Measurements from ENCODE around the gene SCIN.
A peak's percentile ranks its signal among the peaks of the same experiment; 100 is the strongest.
"Not testable (repeated sequence)": the region's sequence is repeated elsewhere in the genome, so short reads cannot be mapped to it uniquely, and the experiment has no call there.

SCIN gene

DNA sequence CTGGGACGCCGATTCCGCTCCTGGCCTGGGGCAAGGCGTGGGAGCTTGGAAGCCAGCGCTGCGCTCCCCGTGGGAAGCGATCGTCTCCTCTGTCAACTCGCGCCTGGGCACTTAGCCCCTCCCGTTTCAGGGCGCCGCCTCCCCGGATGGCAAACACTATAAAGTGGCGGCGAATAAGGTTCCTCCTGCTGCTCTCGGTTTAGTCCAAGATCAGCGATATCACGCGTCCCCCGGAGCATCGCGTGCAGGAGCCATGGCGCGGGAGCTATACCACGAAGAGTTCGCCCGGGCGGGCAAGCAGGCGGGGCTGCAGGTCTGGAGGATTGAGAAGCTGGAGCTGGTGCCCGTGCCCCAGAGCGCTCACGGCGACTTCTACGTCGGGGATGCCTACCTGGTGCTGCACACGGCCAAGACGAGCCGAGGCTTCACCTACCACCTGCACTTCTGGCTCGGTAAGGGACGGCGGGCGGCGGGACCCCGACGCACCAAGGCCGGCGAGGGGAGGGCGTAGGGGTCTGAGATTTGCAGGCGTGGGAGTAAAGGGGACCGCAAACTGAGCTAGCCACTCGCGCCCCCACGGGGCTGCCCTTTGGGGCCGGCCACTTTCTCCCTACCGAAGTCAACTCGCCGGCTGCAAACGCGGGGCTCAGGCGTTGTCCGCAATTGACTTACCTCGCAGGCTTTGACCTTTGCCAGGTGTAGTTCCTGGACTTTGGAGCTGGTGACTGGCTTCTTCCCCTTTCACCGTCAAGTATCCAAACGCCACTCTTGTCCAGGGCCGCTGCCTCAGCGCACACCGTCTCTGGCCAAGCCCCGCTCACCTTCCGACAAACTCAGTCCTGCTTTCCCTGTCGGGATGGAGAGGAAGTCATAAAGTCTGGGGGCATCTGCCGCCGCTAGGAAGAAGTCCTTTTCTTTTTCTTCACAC, at the start of gene SCIN:
Gene SCIN, plus strand, starts transcription at position 187 of the 928 bp plus-strand sequence. Its CDS starts 67 bp downstream, at position 254.
- no peak for DNase-seq (ENCODE audit: low read depth)

DNA sequence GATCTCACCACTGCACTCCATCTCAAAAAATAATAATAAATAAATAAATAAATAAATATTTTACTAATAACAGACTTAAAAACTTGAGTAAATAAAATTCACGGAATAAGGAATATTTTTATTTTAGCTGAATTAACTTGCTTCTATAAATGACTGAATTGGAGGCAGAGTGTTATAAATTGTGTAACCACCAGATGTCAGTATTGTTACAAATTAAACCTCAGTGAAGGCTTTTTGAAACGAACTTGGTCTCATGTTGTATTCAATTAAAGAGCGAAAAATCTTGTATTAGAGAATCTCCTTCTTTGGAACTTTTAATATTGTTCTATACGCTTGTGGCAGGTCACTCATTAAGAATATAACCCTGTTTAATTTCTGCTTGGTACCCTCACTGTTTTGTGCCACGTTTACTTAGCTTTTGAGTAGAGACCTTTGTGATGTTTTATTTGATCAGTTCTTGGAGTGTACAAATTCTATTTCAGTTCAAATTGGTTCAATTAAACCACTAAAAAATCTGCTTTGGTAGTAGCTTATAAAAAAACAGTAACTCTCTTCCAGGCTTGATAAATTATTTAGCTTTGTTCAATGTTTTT, 45.6 kb upstream of the SCIN start:
- DNase-seq (ENCODE audit: low read depth), result peak; percentile 9

DNA sequence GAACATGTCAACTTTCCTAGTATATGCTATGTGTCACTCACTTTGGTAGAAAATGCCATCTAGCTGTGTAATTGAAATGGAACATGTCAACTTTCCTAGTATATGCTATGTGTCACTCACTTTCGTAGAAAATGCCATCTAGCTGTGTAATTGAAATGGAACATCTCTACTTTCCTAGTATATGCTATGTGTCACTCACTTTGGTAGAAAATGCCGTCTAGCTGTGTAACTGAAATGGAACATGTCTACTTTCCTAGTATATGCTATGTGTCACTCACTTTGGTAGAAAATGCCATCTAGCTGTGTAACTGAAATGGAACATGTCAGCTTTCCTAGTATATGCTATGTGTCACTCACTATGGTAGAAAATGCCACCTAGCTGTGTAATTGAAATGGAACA, 43.8 kb upstream of the SCIN start:
- not testable (repeated sequence) for DNase-seq (ENCODE audit: low read depth)

DNA sequence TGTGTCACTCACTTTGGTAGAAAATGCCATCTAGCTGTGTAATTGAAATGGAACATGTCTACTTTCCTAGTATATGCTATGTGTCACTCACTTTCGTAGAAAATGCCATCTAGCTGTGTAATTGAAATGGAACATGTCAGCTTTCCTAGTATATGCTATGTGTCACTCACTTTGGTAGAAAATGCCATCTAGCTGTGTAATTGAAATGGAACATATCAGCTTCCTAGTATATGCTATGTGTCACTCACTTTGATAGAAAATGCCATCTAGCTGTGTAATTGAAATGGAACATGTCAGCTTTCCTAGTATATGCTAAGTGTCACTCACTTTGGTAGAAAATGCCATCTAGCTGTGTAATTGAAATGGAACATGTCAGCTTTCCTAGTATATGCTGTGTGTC, 42.9 kb upstream of the SCIN start:
- not testable (repeated sequence) for DNase-seq (ENCODE audit: low read depth)

DNA sequence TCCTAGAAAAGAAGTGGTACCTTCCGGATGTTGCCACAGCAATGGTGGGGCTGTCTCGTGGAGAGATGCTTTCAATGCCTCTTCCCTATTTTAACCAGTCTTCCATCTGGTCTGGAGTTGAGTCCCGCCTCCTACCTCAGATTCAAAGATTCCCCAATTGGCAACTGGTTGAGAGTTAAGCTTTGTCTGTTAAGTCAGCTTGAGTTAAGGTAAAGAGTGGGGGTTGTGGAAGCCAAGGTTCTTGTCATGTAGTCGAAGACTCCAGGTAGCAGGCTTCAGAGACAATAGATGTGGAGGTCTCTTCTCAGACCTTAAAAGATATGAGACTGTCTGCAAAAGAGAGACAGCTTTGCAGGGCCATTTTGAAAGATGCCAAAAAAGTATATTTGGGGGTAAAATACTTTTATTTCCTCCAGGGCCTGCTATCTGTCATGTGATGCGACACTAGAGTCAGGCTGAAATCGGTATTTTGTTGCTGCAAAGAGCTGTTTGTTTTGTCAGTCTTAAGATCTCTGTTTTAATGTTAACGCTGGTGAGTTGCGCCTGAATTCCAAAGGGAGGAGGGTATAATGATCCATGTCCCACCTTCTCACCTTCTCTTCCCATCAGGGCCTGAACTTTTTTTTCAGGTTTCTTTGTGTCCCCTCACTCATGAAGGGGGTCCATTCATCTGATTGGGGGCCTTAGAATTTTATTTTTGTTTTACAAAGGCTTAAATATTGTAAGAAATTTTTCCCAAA, 40.4 kb upstream of the SCIN start:
- no peak for DNase-seq (ENCODE audit: low read depth)

DNA sequence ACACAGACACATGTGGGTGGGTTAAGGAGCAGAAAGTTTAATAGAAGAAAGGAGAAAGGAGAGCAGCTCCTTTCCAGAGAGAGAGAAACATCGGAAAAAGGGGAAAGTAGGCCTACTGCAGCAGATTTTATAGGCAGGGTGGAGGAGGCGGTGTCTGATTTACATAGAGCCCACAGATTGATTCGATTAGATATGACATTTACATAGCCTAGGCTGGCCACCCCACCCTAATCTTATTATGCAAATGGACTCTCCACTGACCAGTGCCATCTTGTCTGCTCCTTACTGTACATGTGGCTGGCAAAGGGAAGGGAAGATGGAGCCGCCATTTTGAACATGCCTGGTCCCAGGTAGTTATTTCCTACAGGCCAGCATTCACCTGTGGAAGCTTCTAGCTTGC, 38.7 kb upstream of the SCIN start:
- DNase-seq (ENCODE audit: low read depth), result no peak

DNA sequence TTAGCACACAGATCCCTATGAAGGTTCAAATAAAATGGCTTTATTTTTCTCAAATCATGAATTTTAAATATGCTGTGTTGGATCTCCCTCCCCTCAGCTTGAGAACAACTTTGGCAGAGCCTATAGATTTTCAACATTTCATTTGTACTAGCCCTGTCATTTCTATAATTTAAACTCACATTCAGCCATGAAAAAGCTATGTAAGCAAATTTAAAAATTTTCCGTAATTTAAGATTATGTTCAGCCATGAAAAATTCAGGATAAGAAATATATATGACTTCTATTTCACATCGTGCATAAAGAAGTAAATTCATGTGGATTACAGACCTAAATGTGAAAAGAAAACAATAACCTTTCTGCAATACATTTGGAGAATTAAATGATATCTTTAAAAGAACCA, 36.5 kb upstream of the SCIN start:
- DNase-seq (ENCODE audit: low read depth), result no peak

DNA sequence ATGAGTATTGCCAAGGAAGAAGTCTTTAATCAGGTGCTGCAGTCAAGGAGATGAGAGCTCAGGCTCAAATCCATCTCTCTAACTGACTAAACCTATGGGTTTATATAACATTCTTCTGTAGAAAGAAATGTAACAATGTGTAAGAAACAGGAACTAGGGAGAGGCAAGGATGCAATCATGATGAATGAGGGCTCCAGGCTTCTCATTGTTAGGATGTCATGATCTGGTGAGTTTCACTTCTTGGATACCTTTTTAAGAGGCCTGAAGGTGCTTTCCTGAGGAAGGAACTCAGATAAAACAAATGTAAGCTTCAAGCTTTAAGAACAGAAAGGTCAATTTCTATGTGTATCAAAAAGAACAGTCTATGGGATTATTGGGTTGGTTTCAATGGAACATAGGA, 30.8 kb upstream of the SCIN start:
- DNase-seq (ENCODE audit: low read depth), result no peak

DNA sequence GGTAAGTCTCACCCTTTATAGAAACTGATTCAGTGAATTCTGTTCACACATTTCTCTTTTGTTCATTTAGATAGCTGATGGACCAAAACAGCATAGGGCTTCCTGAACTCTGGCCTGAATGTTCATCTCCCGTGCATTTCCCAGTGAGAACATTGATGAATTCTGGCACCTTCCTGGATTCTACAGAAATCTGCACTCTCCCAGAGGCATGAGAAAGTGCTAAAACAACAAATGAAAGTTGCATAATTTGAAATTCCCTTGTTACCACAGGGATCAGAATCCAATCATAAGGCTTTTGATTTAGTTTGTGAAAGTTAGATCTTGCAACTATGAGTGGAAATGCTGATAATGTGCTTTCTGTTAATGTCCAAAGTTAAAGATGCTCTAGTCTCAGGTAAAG, 29.7 kb upstream of the SCIN start:
- no peak for DNase-seq (ENCODE audit: low read depth)

DNA sequence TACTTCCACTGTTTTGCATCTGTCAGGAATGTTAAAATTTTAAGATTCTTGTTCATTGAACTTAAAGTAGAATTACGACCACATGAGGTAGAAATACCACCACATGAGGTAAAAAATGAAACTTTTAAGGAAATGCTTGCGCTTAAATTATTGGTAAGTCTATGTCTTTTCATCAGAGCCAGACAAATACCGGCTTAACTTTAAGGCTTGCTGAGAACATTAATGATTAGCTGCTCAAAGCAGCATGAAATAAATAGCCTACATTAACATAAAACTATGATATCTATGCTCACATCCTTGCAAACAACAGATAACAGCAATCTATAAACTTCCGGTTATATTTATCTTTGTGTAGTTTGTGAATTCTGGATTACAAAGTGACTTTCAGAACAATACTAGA, 26.9 kb upstream of the SCIN start:
- DNase-seq (ENCODE audit: low read depth), result no peak

DNA sequence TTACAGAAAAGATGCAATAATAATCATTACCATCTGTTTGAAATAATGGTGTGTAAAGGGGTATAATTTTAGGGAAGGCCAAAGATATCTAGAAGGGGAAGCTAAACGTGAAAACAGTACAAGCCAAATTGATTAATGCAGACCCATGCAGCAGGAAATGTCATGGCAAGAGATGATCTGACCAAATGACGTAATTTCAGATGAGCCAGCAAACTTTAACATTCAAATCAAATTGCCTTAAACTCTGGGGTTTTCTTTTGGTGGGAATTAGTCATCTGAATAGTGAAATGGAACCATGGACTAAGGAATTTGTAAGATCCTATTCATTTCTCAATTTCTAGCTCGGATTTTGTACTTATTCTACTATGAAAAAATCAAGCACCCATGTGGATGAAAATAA, 21.4 kb upstream of the SCIN start:
- no peak for DNase-seq (ENCODE audit: low read depth)

DNA sequence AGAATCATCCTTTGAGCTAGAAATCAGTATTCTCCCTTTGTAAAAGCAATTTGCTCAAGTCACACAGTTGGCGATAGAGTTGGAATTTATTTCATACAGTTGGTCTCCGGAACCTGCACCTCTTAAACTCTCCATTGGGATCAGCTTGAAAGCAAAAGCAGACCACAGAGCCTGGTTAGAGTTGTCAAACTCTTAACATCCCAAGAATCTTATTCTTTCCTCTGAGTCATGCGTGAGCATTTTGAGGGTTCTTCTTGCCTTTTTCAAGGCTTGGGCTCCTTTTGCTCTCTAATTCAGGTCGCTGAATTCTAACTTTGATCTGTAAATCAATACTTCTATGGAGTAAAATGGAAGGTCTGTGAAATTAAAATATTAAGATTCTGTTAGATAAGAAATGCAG, 19.6 kb upstream of the SCIN start:
- no peak for DNase-seq (ENCODE audit: low read depth)

DNA sequence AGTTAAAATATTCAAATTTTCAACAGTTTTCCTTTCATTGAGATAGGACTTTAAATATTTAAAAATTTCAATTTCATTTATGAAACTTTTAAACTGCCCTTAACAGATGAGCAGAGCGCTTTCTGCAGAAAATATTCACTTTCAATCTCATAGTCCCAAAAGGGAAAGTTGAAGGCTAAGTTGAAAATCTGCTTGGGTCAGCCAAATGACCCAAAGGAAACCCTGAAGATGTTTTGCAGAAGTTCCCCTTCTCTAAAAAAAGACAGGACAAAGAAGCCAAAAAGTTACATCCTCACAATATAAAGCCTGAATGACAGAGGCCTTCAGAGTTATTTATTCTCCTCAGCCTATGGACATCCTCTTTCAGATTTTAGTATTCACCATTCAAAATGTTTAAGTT, 17.6 kb upstream of the SCIN start:
- DNase-seq (ENCODE audit: low read depth), result no peak

DNA sequence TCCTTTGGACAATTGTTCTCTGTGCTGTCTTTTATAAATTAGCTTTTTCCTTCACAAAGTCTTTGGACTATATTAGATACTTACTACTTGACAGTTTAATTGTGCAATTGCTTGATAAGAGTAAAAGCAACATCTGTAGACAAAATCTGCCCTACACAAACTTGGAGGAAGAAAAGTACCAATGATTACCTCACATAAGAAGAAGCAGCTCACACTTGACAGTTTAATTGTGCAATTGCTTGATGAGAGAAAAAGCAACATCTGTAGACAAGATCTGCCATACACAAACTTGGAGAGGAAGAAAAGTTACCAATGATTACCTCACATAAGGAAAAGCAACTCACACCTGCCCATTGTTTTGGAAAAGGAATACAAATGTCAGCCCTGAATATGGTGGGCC, 17.1 kb upstream of the SCIN start:
- DNase-seq (ENCODE audit: low read depth), result no peak

DNA sequence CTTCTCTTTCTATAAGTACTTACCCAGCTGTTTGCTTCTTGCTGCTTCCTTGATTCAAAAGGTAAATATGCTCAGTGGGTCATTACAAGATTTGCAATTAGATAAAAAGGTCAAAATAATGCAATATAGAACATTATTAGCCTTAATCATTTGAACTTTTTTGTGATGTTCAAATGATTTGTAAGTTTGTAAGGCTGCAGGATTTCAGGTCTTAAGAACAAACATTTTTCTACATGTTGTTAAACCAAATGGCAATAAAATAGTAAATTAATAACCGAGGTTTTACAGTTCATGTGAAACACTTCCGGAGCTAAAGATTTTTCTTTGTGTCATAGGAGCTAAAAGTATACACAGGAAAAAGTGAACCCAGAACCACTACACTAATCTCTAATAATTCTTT, 16.2 kb upstream of the SCIN start:
- no peak for DNase-seq (ENCODE audit: low read depth)

DNA sequence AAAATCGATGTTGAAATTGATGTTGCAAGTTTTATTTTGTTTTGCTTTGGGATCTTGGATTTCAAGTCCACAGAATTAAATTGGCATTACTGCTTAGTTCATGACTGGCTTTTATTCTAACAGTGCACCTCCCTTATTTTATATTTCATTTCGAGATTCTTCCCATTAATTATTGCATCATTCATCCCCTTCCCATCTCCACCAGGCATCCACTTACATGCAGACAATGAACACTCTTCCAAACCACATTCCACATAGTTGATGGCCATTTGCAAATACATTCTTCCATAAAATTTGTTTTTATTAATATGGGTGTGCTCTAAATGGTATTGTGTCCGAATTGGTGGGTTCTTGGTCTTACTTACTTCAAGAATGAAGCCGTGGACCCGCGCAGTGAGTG, 15.6 kb upstream of the SCIN start:
- DNase-seq (ENCODE audit: low read depth), result no peak

DNA sequence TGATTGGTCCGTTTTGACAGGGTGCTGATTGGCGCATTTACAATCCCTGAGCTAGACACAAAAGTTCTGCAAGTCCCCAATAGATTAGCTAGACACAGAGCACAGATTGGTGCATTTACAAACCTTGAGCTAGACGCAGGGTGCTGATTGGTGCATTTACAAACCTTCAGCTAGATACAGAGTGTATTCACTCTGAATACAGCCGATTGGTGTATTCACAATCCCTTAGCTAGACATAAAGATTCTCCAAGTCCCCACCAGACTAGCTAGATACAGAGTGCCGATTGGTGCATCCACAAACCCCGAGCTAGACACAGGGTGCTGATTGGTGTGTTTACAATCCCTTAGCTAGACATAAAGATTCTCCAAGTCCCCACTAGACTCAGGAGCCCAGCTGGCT, 14.8 kb upstream of the SCIN start:
- not testable (repeated sequence) for DNase-seq (ENCODE audit: low read depth)

DNA sequence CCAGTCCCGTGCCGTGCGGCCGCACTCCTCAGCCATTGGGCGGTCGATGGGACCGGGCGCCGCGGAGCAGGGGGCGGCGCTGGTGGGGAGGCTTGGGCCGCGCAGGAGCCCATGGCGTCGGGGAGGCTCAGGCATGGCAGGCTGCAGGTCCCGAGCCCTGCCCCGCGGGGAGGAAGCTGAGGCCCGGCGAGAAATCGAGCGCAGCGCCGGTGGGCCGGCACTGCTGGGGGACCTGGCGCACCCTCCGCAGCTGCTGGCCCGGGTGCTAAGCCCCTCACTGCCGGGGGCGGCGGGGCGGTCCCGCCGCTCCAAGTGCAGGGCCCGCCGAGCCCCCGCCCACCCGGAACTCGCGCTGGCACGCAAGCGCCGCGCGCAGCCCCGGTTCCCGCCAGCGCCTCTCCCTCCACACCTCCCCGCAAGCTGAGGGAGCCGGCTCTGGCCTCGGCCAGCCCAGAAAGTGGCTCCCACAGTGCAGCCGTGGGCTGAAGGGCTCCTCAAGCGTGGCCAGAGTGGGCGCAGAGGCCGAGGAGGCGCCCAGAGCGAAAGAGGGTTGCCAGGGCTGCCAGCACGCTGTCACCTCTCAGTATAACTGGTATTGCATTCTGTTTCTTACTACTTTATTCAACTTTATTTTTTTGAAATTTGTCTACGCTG, 14.3 kb upstream of the SCIN start:
- DNase-seq (ENCODE audit: low read depth), result not testable (repeated sequence)

DNA sequence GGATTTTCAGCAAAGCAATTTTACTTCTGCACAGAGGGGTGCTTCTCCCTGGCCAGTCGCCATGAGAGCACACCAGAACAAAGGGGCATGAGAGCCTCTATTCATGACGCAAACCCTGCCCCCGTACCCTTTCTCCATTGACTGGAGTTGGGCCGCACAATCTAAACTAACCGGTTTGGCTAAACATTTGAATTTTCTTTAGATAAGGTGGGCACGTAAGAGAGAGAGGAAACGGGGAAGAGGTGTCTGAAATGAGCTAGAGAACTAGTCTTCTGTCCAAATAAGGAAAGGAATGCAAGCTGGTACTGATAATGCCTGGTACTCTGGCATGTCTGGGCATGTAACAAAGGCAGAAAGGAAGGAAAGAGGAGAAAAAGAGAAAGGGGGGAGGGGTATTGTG, 13.2 kb upstream of the SCIN start:
- no peak for DNase-seq (ENCODE audit: low read depth)

DNA sequence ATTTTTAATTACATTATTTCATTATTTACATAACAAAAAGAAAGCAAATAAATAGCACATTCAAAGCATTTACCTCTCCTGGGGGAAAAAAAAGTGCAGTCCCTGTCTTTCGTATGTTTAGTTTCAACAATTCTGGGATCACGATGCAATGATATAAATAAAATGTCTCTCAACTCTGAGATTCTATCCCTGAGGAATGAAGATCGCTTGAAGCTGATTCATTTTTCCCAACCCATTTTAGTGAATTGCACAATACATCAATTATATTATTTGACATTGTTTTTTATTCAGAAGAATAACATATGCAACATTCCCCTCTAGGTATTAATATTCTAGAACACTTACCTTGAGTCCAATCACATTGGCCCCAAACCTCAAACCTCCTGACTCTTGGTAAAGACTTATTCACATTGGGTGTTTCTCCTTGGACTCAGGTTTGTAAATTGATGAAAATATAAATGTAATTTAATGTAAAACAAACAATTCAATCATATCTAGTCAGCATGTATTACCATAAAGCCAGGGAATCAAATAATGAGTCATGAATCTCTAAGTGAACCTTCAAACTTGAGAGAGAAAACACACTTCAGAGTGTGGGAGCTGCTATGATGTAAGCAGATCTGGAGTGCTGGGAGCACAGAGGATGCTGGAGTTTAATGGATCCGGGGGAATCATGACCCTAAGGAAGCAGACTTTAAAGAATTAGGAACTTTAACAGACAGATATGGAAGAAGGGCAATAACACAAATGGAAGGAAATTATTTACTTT, 5.3 kb upstream of the SCIN start:
- DNase-seq (ENCODE audit: low read depth), result no peak

DNA sequence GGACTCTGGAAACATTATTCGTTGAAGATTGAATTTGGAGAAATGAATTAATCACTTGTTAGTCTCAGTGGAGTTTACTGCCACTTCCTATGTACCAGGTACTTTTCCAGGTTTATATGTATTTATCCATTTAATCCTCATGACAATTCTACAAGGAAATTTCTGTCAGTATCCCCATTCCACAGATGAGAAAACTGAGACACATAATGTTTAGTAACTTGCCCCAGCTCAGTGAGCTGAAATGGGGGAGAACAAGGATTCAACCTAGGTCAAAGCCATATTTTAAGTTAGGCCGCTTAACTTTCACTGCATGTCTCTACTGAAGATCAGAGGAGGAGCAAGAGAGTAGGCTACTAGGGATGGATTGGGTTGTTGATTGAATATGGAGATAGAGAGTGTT, 4.6 kb upstream of the SCIN start:
- no peak for DNase-seq (ENCODE audit: low read depth)

DNA sequence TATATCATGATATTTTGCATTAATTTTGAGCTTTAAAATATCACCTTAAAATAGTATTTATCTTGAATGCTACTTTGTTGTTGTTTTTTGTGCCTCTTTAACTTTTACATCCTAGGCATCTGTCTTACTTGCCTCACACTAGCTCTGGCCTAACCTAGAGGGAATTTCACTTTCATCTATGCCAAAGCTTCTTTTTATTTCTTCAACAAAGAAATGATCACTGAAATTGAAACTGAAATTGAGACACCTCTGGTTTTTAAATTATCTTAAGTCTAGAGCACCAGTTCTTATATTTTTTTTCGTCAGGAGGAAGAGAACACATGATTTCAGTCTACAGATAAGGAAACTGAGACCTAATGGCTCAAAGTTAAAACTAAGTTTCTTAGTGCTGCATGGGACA, 3.5 kb upstream of the SCIN start:
- DNase-seq (ENCODE audit: low read depth), result no peak
